HG03571 (cell line): ENCODE measurements around the gene STOX2.
"Not testable (repeated sequence)": the region's sequence is repeated elsewhere in the genome, so short reads cannot be mapped to it uniquely, and the experiment has no call there.

ENCODE experiments used
- ATAC-seq: cut with Tn5 transposase; IDR thresholded peaks from one replicate; pipeline ENCODE4 v1.9.1; 2021; ENCODE audit not compliant: unreplicated experiment

Gene STOX2

DNA sequence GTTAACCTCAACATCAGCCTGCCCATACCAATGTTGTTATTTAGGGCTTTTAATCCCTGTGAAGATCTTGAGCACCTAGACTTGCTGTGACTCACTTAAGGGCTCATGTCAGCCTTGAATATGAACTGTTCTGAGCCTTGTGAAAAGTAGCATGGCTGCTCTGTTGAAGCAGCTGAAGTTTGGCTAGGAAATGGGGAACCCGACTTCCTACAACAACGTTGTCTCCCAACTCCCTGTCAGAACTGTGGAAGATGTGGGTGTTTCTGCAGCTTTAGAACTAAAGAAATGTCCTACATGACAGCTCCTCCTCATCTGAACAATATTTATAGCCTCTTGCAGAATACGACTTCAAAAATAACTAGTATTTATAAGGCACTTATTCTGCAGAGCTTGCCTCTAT, 27.5 kb downstream of the STOX2 start:
- ATAC-seq = no peak

DNA sequence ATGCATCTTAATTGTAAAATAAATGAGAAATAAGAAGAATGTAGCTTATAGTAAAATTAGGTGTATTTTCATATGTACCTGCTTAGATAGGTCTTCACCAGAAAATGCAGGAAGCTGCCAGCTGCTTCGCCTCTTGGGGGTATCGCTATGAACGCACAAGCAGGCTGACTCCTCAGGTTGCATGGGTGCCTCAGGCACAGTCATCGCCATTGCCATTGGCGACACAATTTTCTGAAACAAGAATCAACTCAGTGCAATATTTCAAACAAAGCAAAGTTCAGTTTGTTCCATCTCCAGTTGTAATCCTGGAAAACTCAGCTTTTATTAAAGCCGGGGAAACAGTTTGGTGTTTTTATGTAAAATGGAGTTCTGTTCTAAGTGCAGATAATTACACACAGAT, 29.7 kb downstream of the STOX2 start:
- ATAC-seq = no peak

DNA sequence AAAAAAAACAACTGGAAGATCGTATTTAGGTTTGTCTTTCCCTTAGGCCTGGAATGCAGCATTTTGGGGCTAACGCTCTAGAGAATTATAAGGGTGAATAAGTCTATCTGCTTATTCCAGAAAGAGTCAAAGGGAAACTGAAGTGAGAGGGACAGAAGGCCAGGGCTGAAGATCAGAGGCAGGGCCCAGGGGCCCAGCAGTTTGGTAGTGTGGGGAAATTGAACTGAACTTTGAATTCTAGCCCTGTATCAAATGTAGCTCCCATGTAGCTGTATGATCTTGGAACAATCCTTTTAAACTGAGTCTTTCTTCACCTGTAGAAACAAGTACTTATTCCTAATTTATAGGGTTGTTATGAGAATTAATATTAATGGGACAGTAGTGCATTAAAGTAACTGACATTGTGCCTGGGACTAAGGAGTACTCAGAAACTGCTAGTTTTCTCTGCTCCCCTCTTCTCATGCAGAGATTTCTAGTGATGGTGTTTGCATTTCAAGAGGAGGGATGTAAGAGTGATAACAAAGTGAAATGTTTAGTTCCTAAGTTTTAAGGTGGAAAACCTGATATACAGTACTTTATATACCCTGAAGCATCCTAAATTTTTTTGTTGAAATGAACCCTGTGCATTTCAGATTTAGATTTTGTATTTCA, 30.4 kb downstream of the STOX2 start:
- no peak for ATAC-seq

DNA sequence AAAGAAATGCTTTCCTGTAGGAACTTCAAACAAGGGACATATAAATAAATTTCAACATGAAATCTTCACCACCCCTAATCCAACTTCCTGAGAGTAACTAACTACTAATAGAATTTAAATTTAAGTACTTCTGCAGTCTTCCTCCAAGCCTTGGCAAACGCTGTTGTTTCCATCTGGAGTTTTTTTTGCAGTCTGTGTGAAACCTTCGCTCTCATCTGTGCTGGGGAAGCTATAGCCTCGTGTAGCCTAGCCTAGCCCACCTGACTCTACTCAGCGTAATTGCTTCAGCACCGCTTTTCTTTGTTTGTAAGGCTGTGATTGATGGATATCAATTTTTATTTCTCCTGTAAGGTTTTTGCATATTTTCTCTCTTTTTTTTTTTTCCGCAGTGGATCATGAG, 30.9 kb downstream of the STOX2 start:
- ATAC-seq = no peak

DNA sequence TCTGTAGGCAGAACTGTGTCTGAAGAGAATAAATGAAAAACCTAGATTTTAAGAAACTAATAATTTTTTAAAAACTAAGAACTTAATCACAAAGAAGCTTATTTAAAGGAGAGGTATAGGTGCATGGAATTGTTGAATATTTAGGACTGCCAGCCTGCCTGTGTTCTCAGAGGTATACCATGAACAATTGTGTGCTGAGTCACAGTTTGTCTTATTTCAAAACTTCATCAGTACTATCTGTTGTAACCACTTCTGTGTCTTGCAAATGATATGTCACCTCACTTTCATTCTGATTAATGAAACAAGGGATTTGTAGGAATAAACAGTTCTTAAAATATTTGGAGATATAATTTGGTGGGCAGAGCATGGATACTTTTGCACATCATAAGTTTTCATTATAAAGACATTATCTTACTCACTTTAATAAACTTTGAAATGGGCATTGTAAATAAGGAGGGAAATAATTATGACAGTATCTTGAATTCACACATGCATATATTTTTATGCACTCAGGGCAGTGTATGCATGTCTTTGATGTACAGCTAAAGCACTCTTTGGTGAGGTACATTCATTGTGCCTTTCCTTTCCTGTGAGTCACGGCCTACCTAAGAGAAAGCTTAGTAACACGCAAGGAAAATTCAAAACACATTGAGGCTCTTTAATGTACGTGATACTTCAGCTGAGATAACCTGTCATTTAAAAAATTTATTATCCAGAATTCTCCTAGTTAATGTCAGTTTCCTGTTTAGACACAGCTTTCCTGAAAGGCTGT, 31.7 kb downstream of the STOX2 start:
- no peak for ATAC-seq

DNA sequence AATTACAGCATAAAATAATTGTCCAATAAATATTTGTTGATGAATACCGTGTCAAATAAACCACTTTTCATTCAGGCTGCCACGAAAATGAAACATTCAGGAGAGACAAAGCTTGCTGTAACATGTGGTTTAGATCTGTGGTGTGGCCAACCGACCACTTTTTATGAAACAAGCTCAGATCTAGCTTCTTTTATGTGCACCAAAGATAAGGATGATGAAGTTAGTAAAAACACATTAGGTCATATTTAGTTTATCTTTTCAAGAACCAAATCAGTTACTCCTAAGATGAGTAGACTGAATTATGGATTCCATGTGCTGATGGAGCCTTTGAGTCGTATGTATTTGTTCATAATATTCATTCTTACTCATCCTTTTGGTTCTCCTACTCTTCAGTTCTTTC, 35.8 kb downstream of the STOX2 start:
- no peak for ATAC-seq

GRCh38 chr4:183941964-183942363, 36.9 kb downstream of the STOX2 start:
- no peak for ATAC-seq

GRCh38 chr4:183945741-183946140, 40.6 kb downstream of the STOX2 start:
- no peak for ATAC-seq

GRCh38 chr4:183950536-183950935, 45.4 kb downstream of the STOX2 start:
- ATAC-seq = no peak

DNA sequence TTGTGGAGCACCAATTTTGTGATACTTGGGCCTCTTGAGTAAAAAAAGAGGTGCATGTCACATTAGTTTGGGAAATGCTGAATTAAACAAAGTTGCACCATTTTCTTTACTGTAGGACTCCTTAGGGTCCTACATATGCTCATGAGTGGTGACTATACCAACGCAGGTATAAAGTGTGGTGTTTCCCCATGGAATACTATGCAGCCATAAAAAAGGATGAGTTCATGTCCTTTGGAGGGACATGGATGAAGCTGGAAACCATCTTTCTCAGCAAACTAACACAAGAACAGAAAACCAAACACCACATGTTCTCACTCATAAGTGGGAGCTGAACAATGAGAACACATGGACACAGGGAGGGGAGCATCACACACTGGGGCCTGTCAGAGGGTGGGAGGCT, 47.5 kb downstream of the STOX2 start:
- ATAC-seq = not testable (repeated sequence)

GRCh38 chr4:183959319-183960045, 54.4 kb downstream of the STOX2 start:
- ATAC-seq = no peak

GRCh38 chr4:183960046-183960420, 54.9 kb downstream of the STOX2 start:
- no peak for ATAC-seq

DNA sequence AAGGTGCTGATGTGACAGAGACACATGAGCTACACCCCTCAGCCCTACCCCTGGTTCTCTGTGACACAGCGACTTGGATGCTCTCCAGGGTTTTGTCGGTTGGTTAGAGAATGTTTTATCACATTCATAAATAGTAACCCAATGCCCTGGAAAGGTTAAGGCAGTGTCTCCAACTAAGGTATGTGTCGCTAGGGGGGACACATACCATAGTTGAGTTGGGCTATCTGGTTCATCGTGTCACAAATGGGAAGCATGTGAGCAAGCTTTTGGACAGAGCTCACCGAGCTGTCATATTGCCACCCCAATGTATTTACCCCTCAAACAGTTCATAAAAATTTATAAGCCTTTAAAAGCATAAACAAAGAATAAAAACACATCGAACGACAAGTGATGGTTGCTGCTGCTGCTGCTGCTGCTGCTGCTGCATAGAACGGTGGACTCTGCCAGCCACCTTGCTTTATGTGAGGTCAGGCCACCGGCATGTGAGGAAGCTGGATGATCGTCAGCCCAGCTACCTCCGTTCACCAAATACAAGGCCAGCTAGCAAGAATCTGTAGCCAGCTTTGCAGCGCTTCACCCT, 55.9 kb downstream of the STOX2 start:
- ATAC-seq = no peak

DNA sequence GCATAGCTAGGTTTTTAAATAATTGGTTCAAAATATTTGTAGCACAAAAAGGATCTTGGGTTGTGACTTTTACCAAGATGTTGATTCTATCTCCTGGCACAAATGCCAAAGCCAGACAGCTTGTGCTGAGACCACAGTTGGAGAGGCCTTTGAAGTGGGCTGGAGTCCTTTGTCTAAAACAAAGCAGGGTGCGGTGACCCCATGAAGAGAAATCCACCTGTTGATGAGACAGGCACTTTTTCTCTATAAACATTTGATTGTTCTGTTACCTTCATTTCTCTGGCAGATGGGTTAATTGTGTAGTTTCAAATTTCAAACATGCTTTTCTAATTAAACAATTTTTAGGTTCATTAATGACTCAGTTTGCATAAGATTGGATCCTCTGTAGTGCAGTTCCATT, 56.7 kb downstream of the STOX2 start:
- ATAC-seq = no peak

DNA sequence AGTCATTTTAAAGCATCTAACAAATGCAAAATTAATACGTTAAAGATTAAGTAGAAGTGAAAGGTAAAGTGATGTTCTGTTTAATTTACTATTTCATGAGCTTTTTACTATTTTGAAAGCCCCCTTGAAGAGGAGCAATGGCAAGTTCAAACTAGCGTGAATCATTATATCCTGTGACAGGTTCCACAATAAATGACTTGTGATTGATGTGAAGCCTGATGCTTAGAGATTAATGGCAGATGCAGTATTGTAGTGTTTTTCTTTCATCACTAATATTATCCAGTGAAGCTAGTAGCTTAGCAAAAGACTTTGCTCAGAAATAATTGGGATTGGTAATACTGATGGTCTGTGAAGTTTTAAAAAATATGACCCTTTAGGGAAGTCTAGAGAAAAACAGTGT, 57.3 kb downstream of the STOX2 start:
- ATAC-seq = no peak

- no peak for ATAC-seq
Measured at GRCh38 chr4:183966371-183966770, 61.3 kb downstream of the STOX2 start.

DNA sequence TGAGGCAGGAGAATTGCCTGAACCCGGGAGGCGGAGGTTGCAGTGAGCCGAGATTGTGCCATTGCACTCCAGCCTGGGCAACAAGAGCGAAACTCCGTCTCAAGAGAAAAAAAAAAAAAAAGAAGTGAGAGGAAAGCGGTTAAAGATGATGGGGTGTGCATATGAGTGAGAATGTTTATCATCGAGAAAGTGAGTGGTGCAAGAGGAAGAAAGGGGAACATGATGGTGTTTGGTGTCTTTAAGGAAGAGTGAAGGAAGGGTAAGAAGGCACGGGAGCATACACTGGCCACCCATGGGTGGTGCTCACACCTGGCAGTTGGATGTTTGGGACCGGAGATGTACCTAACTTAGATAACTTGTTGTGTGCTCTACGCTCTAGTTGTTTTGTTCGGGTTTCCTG, 62.2 kb downstream of the STOX2 start:
- no peak for ATAC-seq

DNA sequence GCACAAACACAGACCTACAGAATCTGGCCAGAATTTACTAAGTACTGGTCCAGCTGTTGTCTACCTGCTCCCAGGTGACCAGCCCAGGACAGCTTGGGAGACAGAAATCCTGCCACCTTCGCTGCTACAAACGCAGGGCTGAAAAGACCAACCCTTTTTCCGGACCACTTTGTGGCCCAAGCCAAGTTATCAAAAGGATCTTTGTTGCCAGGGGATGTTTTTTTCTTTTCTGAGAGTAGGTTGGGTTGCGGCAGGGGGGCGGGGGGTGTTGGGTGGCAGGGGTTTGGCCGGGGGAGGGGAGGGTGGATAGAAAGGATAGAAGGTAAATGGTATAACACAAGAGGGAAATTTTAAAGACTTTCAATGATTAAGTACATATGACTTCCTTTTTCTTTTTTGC, 63.4 kb downstream of the STOX2 start:
- ATAC-seq = no peak

DNA sequence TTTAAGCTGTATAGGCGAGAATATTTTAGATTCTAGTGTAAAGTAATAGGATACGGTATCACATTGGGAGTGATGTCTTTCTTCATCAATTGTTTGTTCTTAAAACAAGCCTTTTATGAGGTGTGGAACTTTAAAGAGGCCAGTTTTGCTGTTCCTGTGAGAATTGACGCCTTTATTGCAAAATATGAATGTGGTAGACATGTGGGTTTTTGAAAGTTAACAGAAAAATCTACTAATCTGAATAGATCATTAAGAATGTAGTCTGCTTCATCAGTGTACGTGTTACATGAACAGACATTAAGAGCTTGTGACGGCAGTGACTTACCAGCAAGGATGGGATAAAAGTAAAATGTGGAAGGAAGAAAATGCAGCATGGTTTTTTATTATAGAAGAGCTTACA, 63.8 kb downstream of the STOX2 start:
- no peak for ATAC-seq

DNA sequence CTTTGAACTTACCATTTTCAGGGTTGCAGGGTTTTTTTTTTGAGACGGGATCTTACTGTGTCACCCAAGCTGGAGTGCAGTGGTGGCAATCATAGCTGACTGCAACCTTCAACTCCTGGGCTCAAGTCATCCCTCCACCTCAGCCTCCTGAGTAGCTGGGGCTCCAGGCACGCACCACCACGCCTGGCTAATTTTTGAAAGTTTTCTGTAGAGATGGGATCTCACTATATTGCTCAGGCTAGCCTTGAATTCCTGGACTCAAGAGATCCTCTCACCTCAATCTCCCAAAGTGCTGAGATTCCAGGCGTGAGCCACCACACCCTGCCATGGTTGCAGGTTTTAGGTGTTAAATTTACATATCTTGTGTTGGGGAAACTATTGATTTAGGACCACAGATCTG, 64.5 kb downstream of the STOX2 start:
- ATAC-seq = no peak

DNA sequence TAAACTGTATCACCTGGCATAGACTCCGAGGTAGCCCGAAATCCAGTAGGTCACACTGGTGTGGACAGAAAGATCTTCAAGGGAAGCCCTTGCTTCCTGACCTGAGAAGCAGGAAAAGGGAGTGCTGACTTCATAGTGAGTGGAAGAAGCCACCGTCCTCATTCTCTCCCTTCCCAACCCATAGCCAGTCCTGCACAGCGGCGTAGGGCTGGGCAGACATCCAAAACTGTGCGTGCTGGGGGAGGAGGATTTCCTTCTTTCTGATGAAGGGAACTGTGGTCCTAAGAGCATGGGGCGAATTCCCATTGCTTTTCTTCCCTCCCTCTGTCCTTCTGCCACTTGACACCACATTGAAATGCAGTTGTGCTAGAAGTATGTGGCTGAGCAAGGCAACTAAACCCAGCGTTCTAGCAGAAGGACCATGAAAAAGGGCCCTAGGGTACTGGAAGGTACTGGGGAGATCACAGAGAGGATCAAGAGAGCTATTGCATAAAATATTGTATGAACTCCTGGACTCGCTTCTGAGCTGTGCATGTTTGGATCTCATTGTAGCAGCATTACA, 66.9 kb downstream of the STOX2 start:
- no peak for ATAC-seq

- ATAC-seq = no peak
Measured at GRCh38 chr4:183977707-183978106, 72.6 kb downstream of the STOX2 start.
